Measurements from ENCODE around the gene ARL15.

GRCh38 chr5:54230936-54231685, 79.3 kb downstream of the ARL15 start:
- no peak for TF ChIP-seq CTCF (IDR thresholded peaks at IDR 0.05; ENCODE audit: low read depth, low read length)
- TF ChIP-seq EZH2phosphoT487 (IDR thresholded peaks at IDR 0.05; ENCODE audit: low read depth), result no peak

All from OCI-LY3 (cell line).